Calu3 (cell line): ENCODE results near the gene RNU2-63P. TPM values are rescaled to one million over a fixed set of nuclear protein-coding genes. Genes with fewer than 3 reads are reported as not detected.
A peak's percentile ranks its signal among the peaks of the same experiment; 100 is the strongest.

Source experiments
- BruUV-seq: library from RNA; stranded (reverse); fragments of 400-500 nt; replicated peaks from 2 replicates; lab custom pipeline; 2021; lab: Mats Ljungman, UMichigan
- CTCF ChIA-PET: fragments of 300-600 bp; sonication (Branson Sonifier 250); formaldehyde crosslinking; loops from one replicate; lab custom pipeline; 2022; ENCODE audit warnings: antibody characterized with exemption; lab: Charles Lee
- DNase-seq: peaks from one replicate; pipeline ENCODE4 v3.0.0; 2022
- H3K27ac Mint-ChIP-seq: one replicate; pipeline ENCODE4 v1.8.0; 2022; ENCODE audit warnings: mixed read lengths; ENCODE audit not compliant: unreplicated experiment
- H3K27me3 Mint-ChIP-seq: one replicate; pipeline ENCODE4 v1.8.0; 2022; ENCODE audit warnings: mixed read lengths; ENCODE audit not compliant: unreplicated experiment
- H3K36me3 Mint-ChIP-seq: one replicate; pipeline ENCODE4 v1.8.0; 2022; ENCODE audit warnings: mild to moderate bottlenecking, moderate library complexity, mixed read lengths; ENCODE audit not compliant: insufficient read depth, unreplicated experiment
- H3K4me1 Mint-ChIP-seq: one replicate; pipeline ENCODE4 v1.8.0; 2022; ENCODE audit warnings: mild to moderate bottlenecking, low read depth, mixed read lengths; ENCODE audit not compliant: unreplicated experiment
- H3K4me3 Mint-ChIP-seq: one replicate; pipeline ENCODE4 v1.8.0; 2022; ENCODE audit warnings: mild to moderate bottlenecking, low read depth, moderate library complexity, mixed read lengths; ENCODE audit not compliant: unreplicated experiment
- H3K9me3 Mint-ChIP-seq: one replicate; pipeline ENCODE4 v1.8.0; 2022; ENCODE audit warnings: low read depth, mixed read lengths; ENCODE audit not compliant: unreplicated experiment
- CTCF ChIP-seq: fragments of 200-600 bp; IDR thresholded peaks from one replicate; pipeline ENCODE4 v1.8.0; 2022; ENCODE audit warnings: antibody characterized with exemption; ENCODE audit not compliant: unreplicated experiment
- intact Hi-C: fragments of 100-400 bp; cut with micrococcal nuclease; formaldehyde crosslinking; loops from one replicate; pipeline ENCODE4 v1.10.0; 2022; ENCODE audit not compliant: unreplicated experiment
- total RNA-seq: library from RNA; stranded (reverse); gene quantifications from 2 replicates; pipeline ENCODE4 v1.2.3, GENCODE V29; 2022

Gene RNU2-63P
- total RNA-seq, 1 experiment from 2014 or later, result not detected

GRCh38 chr2:88036182-88036581, 19.8 kb upstream of the RNU2-63P start:
- Mint-ChIP-seq H3K36me3 (peaks cover 13% of the 10 kb centered on the region), H3K9me3 (no peaks in the 10 kb centered on the region), H3K27ac (no peak overlapping the region), H3K4me1 (peaks cover 18% of the 10 kb centered on the region), H3K4me3 (no peak overlapping the region), H3K27me3 (no peaks in the 10 kb centered on the region)
- TF ChIP-seq CTCF, result no peak
- CTCF ChIA-PET, result interaction anchor here (1.3 kb wide), 1 partner anchor 31 kb away, joined by 3 read pairs; no protein-coding TSS in a partner anchor
- no peak for DNase-seq
- intact Hi-C loops, result no loop called here
- no TSS peak for BruUV-seq

- Mint-ChIP-seq H3K9me3 (no peaks in the 10 kb centered on the region), H3K27me3 (no peaks in the 10 kb centered on the region), H3K36me3 (peaks cover 35% of the 10 kb centered on the region), H3K4me3 (no peak overlapping the region), H3K4me1 (no peaks in the 10 kb centered on the region), H3K27ac (no peak overlapping the region)
- no TSS peak for BruUV-seq
- CTCF ChIA-PET, result no interaction called here
- TF ChIP-seq CTCF, result no peak
- DNase-seq, result no peak
- intact Hi-C loops, result no loop called here
Observed at GRCh38 chr2:88032070-88032702, 15.8 kb upstream of the RNU2-63P start.

GRCh38 chr2:88028931-88029330, 12.6 kb upstream of the RNU2-63P start:
- H3K4me3 Mint-ChIP-seq, result no peak overlapping the region
- no peak for DNase-seq
- H3K36me3 Mint-ChIP-seq, result peaks cover 36% of the 10 kb centered on the region
- intact Hi-C loops, result no loop called here
- CTCF ChIA-PET, result no interaction called here
- no peak for TF ChIP-seq CTCF
- H3K4me1 Mint-ChIP-seq, result no peaks in the 10 kb centered on the region
- H3K9me3 Mint-ChIP-seq, result no peaks in the 10 kb centered on the region
- no peaks in the 10 kb centered on the region for H3K27me3 Mint-ChIP-seq
- no TSS peak for BruUV-seq
- H3K27ac Mint-ChIP-seq, result no peak overlapping the region

GRCh38 chr2:88027697-88028389, 11.5 kb upstream of the RNU2-63P start:
- CTCF ChIA-PET, result no interaction called here
- no peaks in the 10 kb centered on the region for H3K27me3 Mint-ChIP-seq
- intact Hi-C loops, result no loop called here
- DNase-seq, result no peak
- H3K4me3 Mint-ChIP-seq, result no peak overlapping the region
- no peaks in the 10 kb centered on the region for H3K4me1 Mint-ChIP-seq
- TF ChIP-seq CTCF, result no peak
- TSS peak; percentile 60 for BruUV-seq
- peaks cover 31% of the 10 kb centered on the region for H3K36me3 Mint-ChIP-seq
- H3K9me3 Mint-ChIP-seq, result no peaks in the 10 kb centered on the region
- H3K27ac Mint-ChIP-seq, result no peak overlapping the region
